ENCODE data around the gene MYH7. TPM values are rescaled to one million over a fixed set of nuclear protein-coding genes. Genes with fewer than 3 reads are reported as not detected.

Gene MYH7
- total RNA-seq, 1 donor from 2014 or later, result not detected

DNA sequence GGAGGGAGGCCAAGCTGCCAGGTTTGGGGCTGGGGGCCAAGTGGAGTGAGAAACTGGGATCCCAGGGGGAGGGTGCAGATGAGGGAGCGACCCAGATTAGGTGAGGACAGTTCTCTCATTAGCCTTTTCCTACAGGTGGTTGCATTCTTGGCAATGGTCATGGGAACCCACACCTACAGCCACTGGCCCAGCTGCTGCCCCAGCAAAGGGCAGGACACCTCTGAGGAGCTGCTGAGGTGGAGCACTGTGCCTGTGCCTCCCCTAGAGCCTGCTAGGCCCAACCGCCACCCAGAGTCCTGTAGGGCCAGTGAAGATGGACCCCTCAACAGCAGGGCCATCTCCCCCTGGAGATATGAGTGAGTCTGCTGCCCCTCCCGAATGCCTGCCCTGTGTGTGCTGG is 62.4 kb downstream of the MYH7 start:
- Histone ChIP-seq H3K27ac (ENCODE audit: low read depth, low read length) (no peak overlapping the region), H3K4me3 (ENCODE audit: insufficient read depth, low read depth, low read length) (no peak overlapping the region), H2AFZ (ENCODE audit: low read depth, low read length) (no peak overlapping the region), H3K9ac (ENCODE audit: low read length) (no peak overlapping the region), H3K36me3 (ENCODE audit: insufficient read depth, low read length) (no peaks in the 10 kb centered on the region), H4K20me1 (ENCODE audit: insufficient read depth, low read length) (no peaks in the 10 kb centered on the region), H3K4me2 (ENCODE audit: low read length) (no peak overlapping the region), H3K27me3 (ENCODE audit: insufficient read depth, low read length) (no peaks in the 10 kb centered on the region), H3K79me2 (ENCODE audit: insufficient read depth, low read length) (no peaks in the 10 kb centered on the region), H3K9me3 (ENCODE audit: insufficient read depth, low read depth, low read length) (no peaks in the 10 kb centered on the region), H3K4me1 (ENCODE audit: insufficient read depth, low read length) (no peaks in the 10 kb centered on the region)
- no peak overlapping the region for H3K4me3 Mint-ChIP-seq (ENCODE audit: unreplicated experiment)
- no peaks in the 10 kb centered on the region for H3K9me3 Mint-ChIP-seq (ENCODE audit: unreplicated experiment)
- DNase-seq (ENCODE audit: low read depth), result no peak
- FAIRE-seq, result no peak
- peaks cover 54% of the 10 kb centered on the region for H3K27me3 Mint-ChIP-seq (ENCODE audit: low read depth, unreplicated experiment)
- TF ChIP-seq EZH2 (IDR thresholded peaks at IDR 0.05; ENCODE audit: insufficient read depth, low read length), result no peak
- TF ChIP-seq, protein P1, sequence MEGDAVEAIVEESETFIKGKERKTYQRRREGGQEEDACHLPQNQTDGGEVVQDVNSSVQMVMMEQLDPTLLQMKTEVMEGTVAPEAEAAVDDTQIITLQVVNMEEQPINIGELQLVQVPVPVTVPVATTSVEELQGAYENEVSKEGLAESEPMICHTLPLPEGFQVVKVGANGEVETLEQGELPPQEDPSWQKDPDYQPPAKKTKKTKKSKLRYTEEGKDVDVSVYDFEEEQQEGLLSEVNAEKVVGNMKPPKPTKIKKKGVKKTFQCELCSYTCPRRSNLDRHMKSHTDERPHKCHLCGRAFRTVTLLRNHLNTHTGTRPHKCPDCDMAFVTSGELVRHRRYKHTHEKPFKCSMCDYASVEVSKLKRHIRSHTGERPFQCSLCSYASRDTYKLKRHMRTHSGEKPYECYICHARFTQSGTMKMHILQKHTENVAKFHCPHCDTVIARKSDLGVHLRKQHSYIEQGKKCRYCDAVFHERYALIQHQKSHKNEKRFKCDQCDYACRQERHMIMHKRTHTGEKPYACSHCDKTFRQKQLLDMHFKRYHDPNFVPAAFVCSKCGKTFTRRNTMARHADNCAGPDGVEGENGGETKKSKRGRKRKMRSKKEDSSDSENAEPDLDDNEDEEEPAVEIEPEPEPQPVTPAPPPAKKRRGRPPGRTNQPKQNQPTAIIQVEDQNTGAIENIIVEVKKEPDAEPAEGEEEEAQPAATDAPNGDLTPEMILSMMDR (IDR thresholded peaks at IDR 0.05; ENCODE audit: insufficient read depth, low read depth, low read length), result no peak
- H3K4me1 Mint-ChIP-seq (ENCODE audit: low read depth, unreplicated experiment), result no peaks in the 10 kb centered on the region
- no peaks in the 10 kb centered on the region for H3K36me3 Mint-ChIP-seq (ENCODE audit: low read depth, unreplicated experiment)
- no peak overlapping the region for H3K27ac Mint-ChIP-seq (ENCODE audit: unreplicated experiment)

DNA sequence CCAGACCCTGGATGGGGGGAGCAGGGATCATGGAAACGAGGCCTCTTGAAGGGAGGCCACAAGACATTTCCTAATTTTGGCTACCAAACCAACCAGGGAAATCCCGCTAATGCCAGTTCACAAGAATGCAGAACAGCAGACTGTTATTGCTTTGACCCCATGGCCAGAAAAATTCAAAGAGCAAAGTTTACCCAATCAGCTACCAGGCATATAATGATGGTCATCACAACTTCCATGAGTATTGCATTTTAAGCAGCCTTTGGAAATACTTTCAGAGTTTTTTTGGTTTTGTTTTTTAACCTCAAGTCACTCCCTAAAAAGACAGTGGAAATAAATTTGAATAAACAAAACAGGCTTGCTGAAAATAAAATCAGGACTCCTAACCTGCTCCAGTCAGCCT is 63.0 kb downstream of the MYH7 start, which contains the start of gene IL25:
TSS of gene IL25 (plus strand) at position 301 of the 400 bp plus-strand sequence.
- H3K36me3 Mint-ChIP-seq (ENCODE audit: low read depth, unreplicated experiment), result no peaks in the 10 kb centered on the region
- H3K9me3 Mint-ChIP-seq (ENCODE audit: unreplicated experiment), result no peaks in the 10 kb centered on the region
- no peaks in the 10 kb centered on the region for H3K9me3 ChIP-seq (ENCODE audit: insufficient read depth, low read depth, low read length)
- H3K4me2 ChIP-seq (ENCODE audit: low read length), result no peak within 1 kb of the TSS
- H3K27ac Mint-ChIP-seq (ENCODE audit: unreplicated experiment), result no peak within 1 kb of the TSS
- H3K27me3 Mint-ChIP-seq (ENCODE audit: low read depth, unreplicated experiment), result peaks cover 57% of the 10 kb centered on the region
- no peak within 1 kb of the TSS for H3K9ac ChIP-seq (ENCODE audit: low read length)
- H3K4me1 Mint-ChIP-seq (ENCODE audit: low read depth, unreplicated experiment), result no peaks in the 10 kb centered on the region
- H2AFZ ChIP-seq (ENCODE audit: low read depth, low read length), result no peak within 1 kb of the TSS
- no peaks in the 10 kb centered on the region for H3K36me3 ChIP-seq (ENCODE audit: insufficient read depth, low read length)
- H3K27me3 ChIP-seq (ENCODE audit: insufficient read depth, low read length), result no peaks in the 10 kb centered on the region
- no peak for TF ChIP-seq EZH2 (IDR thresholded peaks at IDR 0.05; ENCODE audit: insufficient read depth, low read length)
- TF ChIP-seq, protein P1 (IDR thresholded peaks at IDR 0.05; ENCODE audit: insufficient read depth, low read depth, low read length), result no peak
- DNase-seq (ENCODE audit: low read depth) (no peak), FAIRE-seq (no peak)
- H3K4me3 ChIP-seq (ENCODE audit: insufficient read depth, low read depth, low read length), result no peak within 1 kb of the TSS
- H3K79me2 ChIP-seq (ENCODE audit: insufficient read depth, low read length), result no peaks in the 10 kb centered on the region
- H3K4me3 Mint-ChIP-seq (ENCODE audit: unreplicated experiment), result no peak within 1 kb of the TSS
- H3K27ac ChIP-seq (ENCODE audit: low read depth, low read length), result no peak within 1 kb of the TSS
- H3K4me1 ChIP-seq (ENCODE audit: insufficient read depth, low read length), result no peaks in the 10 kb centered on the region
- no peaks in the 10 kb centered on the region for H4K20me1 ChIP-seq (ENCODE audit: insufficient read depth, low read length)

DNA sequence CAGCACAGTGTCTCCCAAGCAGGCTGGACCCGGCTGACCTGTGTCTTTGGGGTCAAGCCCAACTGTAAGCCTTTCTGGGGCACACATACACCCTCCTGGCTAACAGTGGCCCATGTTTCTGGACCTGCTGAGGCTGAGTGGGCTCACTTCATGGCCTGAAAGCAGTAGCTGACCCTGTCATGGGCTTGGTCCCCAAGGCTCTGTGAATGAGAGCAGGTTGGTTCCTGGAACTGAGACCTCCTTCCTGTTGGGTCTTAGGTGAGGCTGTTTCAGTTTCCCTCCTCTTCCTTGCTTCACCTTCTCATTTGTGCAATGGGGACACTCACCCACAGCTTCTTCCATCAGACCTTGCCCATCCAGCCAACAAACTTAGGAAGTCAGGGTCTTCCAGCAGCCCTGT is 63.6 kb downstream of the MYH7 start:
- DNase-seq (ENCODE audit: low read depth), result no peak
- Histone ChIP-seq H3K9ac (ENCODE audit: low read length) (no peak overlapping the region), H2AFZ (ENCODE audit: low read depth, low read length) (no peak overlapping the region), H3K79me2 (ENCODE audit: insufficient read depth, low read length) (no peaks in the 10 kb centered on the region), H4K20me1 (ENCODE audit: insufficient read depth, low read length) (no peaks in the 10 kb centered on the region), H3K27me3 (ENCODE audit: insufficient read depth, low read length) (no peaks in the 10 kb centered on the region), H3K4me3 (ENCODE audit: insufficient read depth, low read depth, low read length) (no peak overlapping the region), H3K36me3 (ENCODE audit: insufficient read depth, low read length) (no peaks in the 10 kb centered on the region), H3K27ac (ENCODE audit: low read depth, low read length) (no peak overlapping the region), H3K4me2 (ENCODE audit: low read length) (no peak overlapping the region), H3K4me1 (ENCODE audit: insufficient read depth, low read length) (no peaks in the 10 kb centered on the region), H3K9me3 (ENCODE audit: insufficient read depth, low read depth, low read length) (no peaks in the 10 kb centered on the region)
- Mint-ChIP-seq H3K4me3 (ENCODE audit: unreplicated experiment) (no peak overlapping the region), H3K27me3 (ENCODE audit: low read depth, unreplicated experiment) (peaks cover 58% of the 10 kb centered on the region), H3K4me1 (ENCODE audit: low read depth, unreplicated experiment) (no peaks in the 10 kb centered on the region), H3K9me3 (ENCODE audit: unreplicated experiment) (no peaks in the 10 kb centered on the region), H3K36me3 (ENCODE audit: low read depth, unreplicated experiment) (no peaks in the 10 kb centered on the region), H3K27ac (ENCODE audit: unreplicated experiment) (no peak overlapping the region)
- no peak for FAIRE-seq
- no peak for TF ChIP-seq EZH2 (IDR thresholded peaks at IDR 0.05; ENCODE audit: insufficient read depth, low read length)
- TF ChIP-seq, protein P1 (IDR thresholded peaks at IDR 0.05; ENCODE audit: insufficient read depth, low read depth, low read length), result no peak

Data from astrocyte (in vitro differentiated cells and primary cell).